H1 (cell line): Measurements from ENCODE around the gene NUDT10. TPM values are rescaled to one million over a fixed set of nuclear protein-coding genes. Genes with fewer than 3 reads are reported as not detected.

Source experiments
- RAD21 ChIP-seq, 2 experiments: IDR thresholded peaks in 1 of 2; conservative IDR thresholded peaks in 1 of 2; 2 replicates each; pipeline ENCODE4 v1.6.1; 2011; ENCODE audit warnings: low read depth in 2 of 2, low read length in 2 of 2, improper control_type of control experiment in 1 of 2, inconsistent platforms in 1 of 2, mild to moderate bottlenecking in 1 of 2, moderate library complexity in 1 of 2
- polyA plus RNA-seq, 7 experiments: library from polyadenylated mRNA; depleted of rRNA in 3 of 7; stranded (reverse) in 5 of 7; unstranded in 2 of 7; fragments of >200 nt in 5 of 7; fragments of 200-250 nt in 2 of 7; gene quantifications; 1 replicate in 5 of 7; 2 replicates in 1 of 7; 4 replicates in 1 of 7; pipeline versions ENCODE4 v1.2.1 to v1.2.3, GENCODE V29; 2011 to 2013; ENCODE audit warnings: missing spikeins in 2 of 7, mixed read lengths in 2 of 7
- total RNA-seq: library from RNA; stranded (reverse); fragmentation: NEBNext Ultra II Directional; extraction: Animal tissue kit (Norgen Biotek cat#: 25700); gene quantifications from 2 replicates; pipeline ENCODE4 v1.2.1, GENCODE V29; 2021

NUDT10 gene
- total and polyA plus RNA-seq, 2 of the 8 experiments (the other 6 are each of a cell fraction or from before 2014, with no cell fraction given): 18.2 to 20.6 TPM

GRCh38 chrX:51336584-51336983 lies 4.0 kb downstream of the NUDT10 start (continued):
- peak; percentile 64 to 71 for TF ChIP-seq RAD21 (IDR thresholded peaks at IDR 0.05 in 1 of 2, conservative IDR thresholded peaks at IDR 0.05 in 1 of 2; ENCODE audit: low read depth in 2 of 2, low read length in 2 of 2)
